PC-9 (cell line): ENCODE results near the gene COL11A2.

Experiments
- EZH2 ChIP-seq: fragments of 200-600 bp; sonication (generic); IDR thresholded peaks from 2 replicates; pipeline ENCODE4 v1.8.0; 2017; ENCODE audit warnings: antibody characterized with exemption, low read depth
- TF ChIP-seq, protein P1 (sequence below): fragments of 200-600 bp; sonication (generic); conservative IDR thresholded peaks from 2 replicates; pipeline ENCODE4 v1.6.1; 2017; ENCODE audit warnings: mixed run types, antibody characterized with exemption, mild to moderate bottlenecking, moderate library complexity

DNA sequence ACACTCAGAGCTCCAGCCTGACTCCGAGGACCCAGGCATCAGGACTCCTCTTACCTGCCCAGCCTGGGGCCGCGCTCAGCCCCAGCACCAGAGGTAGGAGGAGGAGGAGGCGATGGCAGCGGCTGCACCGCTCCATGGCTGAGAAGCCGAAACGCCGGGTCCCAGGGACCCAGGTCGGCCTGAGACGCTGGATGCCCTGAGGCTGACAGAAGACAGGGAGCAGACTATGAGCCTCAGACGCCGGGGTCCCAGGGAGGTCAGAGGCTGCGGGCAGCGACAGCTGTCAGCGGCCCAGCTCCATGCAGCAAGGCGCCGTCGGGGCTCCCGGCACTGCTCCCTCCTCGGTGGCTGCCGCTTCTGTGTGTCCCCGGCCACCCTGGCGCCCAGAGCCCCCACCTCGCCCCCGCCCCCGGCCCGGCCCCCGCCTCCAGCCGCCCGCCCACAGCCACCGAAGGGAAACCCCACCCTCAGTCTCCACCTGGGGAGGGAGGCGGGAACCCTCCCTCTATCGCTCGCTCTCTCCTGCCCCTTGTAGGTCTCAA is at the start of gene COL11A2:
- TF ChIP-seq, protein P1, sequence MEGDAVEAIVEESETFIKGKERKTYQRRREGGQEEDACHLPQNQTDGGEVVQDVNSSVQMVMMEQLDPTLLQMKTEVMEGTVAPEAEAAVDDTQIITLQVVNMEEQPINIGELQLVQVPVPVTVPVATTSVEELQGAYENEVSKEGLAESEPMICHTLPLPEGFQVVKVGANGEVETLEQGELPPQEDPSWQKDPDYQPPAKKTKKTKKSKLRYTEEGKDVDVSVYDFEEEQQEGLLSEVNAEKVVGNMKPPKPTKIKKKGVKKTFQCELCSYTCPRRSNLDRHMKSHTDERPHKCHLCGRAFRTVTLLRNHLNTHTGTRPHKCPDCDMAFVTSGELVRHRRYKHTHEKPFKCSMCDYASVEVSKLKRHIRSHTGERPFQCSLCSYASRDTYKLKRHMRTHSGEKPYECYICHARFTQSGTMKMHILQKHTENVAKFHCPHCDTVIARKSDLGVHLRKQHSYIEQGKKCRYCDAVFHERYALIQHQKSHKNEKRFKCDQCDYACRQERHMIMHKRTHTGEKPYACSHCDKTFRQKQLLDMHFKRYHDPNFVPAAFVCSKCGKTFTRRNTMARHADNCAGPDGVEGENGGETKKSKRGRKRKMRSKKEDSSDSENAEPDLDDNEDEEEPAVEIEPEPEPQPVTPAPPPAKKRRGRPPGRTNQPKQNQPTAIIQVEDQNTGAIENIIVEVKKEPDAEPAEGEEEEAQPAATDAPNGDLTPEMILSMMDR, result no peak
- no peak for TF ChIP-seq EZH2
